BJ (cell line): ENCODE results near the gene PGBD5. TPM values are rescaled to one million over a fixed set of nuclear protein-coding genes. Genes with fewer than 3 reads are reported as not detected.

Experiments used
- CTCF ChIA-PET: fragments of 350-600 bp; formaldehyde crosslinking; extraction: SDS; loops from one replicate; lab custom pipeline; 2021; ENCODE audit warnings: antibody characterized with exemption, inconsistent platforms; lab: Yijun Ruan, JAX
- POLR2A ChIA-PET: fragments of 300-600 bp; sonication (Branson Sonifier 250); formaldehyde crosslinking; extraction: SDS; loops from one replicate; lab custom pipeline; 2021; ENCODE audit warnings: antibody characterized with exemption; lab: Charles Lee
- DNase-seq: peaks from one replicate; pipeline ENCODE4 v3.0.0-alpha.2; 2011; ENCODE audit warnings: low read depth
- H3K27me3 ChIP-seq: 2 replicates; pipeline ENCODE4 v1.6.0; 2011; ENCODE audit warnings: low read length; ENCODE audit not compliant: control insufficient read depth, insufficient read depth
- H3K36me3 ChIP-seq: 2 replicates; pipeline ENCODE4 v1.5.1; 2011; ENCODE audit warnings: low read length; ENCODE audit not compliant: control insufficient read depth, insufficient read depth
- H3K4me3 ChIP-seq: 2 replicates; pipeline ENCODE4 v1.5.1; 2011; ENCODE audit warnings: low read depth, mild to moderate bottlenecking, control low read depth, low read length
- polyA plus RNA-seq: library from polyadenylated mRNA; depleted of rRNA; stranded (reverse); fragments of >200 nt; gene quantifications from 2 replicates; pipeline ENCODE4 v1.2.3, GENCODE V29; 2011
- TF ChIP-seq, protein P1 (sequence below): IDR thresholded peaks from 2 replicates; pipeline ENCODE4 v1.5.1; 2011; ENCODE audit warnings: low read depth, mild to moderate bottlenecking, control low read depth, inconsistent platforms, low read length, moderate library complexity; ENCODE audit not compliant: insufficient read depth

PGBD5 gene
- polyA plus RNA-seq, 1 experiment: 0.07 TPM

DNA sequence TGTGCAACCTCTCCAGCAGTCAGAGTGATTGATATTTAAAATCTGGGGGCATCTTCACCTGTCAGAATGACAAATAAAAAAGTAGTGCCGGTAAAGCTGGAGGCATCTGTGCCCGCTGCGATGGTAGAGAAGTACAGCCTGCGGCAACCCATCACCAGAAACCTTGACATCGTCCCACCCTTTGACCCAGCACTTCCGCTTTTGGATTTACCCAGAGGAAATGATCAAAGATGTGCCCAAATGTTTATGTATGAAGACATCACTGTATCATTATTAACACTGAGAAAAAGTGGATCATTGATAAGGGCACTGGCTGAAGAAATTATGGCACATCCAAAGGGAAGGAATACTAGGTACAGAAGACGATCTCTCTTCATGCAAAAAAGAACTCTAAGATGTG, 96.0 kb downstream of the PGBD5 start:
- ChIA-PET CTCF (interaction anchor here (2.0 kb wide), 1 partner anchor 669 kb away, joined by 4 read pairs; no protein-coding TSS in a partner anchor), POLR2A (no interaction called here)
- H3K36me3 ChIP-seq: no peaks in the 10 kb centered on the region
- no peaks in the 10 kb centered on the region for H3K27me3 ChIP-seq
- TF ChIP-seq, protein P1, sequence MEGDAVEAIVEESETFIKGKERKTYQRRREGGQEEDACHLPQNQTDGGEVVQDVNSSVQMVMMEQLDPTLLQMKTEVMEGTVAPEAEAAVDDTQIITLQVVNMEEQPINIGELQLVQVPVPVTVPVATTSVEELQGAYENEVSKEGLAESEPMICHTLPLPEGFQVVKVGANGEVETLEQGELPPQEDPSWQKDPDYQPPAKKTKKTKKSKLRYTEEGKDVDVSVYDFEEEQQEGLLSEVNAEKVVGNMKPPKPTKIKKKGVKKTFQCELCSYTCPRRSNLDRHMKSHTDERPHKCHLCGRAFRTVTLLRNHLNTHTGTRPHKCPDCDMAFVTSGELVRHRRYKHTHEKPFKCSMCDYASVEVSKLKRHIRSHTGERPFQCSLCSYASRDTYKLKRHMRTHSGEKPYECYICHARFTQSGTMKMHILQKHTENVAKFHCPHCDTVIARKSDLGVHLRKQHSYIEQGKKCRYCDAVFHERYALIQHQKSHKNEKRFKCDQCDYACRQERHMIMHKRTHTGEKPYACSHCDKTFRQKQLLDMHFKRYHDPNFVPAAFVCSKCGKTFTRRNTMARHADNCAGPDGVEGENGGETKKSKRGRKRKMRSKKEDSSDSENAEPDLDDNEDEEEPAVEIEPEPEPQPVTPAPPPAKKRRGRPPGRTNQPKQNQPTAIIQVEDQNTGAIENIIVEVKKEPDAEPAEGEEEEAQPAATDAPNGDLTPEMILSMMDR: no peak
- no peak overlapping the region for H3K4me3 ChIP-seq
- no peak for DNase-seq

DNA sequence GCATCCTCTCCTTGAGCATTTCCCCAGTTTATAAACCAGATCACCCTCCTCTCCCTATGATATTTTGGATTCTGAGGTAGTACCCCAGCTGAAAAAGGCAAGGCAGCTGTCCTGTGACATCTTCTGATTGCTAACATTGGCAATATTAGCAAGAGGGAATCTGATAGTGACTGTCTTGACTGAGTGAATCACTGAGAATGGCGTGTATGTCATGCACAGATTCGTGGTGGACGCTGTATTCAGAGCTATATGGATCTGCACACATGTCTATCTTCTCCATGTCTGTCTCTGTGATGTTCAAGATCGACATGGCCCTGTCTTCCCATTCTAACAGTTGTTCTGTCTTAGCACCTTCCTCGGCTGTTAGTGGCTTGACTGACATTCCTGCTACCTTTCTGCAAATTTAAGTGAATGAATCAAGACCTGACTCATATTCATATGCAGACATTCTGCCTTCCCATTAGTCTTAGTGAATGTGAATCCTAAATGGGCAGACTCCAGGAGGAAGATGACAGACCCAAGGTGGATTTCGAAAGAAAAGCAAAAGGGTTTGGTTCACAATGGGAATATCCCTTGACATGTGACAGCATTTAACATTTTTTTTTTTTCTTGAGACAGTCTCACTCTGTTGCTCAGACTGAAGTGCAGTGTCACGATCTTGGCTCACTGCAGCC, 97.7 kb downstream of the PGBD5 start:
- ChIA-PET POLR2A (no interaction called here), CTCF (no interaction called here)
- TF ChIP-seq, protein P1: no peak
- H3K27me3 ChIP-seq: no peaks in the 10 kb centered on the region
- H3K36me3 ChIP-seq: no peaks in the 10 kb centered on the region
- H3K4me3 ChIP-seq: no peak overlapping the region
- DNase-seq: no peak

DNA sequence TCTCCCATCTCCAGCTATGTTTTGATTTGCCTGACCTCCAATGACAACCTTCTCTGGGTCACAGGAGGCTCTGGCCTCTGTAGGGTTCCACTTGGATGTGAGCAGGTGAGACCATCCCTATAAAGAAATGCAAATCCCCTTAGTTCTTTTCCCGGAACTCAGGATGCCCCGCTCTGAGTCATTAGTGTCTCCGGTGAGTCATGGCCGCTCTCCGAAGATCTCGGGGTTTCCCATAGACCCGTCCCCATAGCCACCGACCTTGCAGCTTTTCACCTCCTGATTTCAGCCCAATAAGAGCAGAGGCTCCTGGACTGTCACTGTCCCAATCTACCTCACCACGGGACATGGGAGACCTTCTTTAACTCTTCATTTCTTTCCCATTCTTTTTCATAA, 98.2 kb downstream of the PGBD5 start:
- Histone ChIP-seq H3K36me3 (no peaks in the 10 kb centered on the region), H3K27me3 (no peaks in the 10 kb centered on the region), H3K4me3 (no peak overlapping the region)
- ChIA-PET POLR2A (no interaction called here), CTCF (no interaction called here)
- DNase-seq: no peak
- TF ChIP-seq, protein P1: no peak

DNA sequence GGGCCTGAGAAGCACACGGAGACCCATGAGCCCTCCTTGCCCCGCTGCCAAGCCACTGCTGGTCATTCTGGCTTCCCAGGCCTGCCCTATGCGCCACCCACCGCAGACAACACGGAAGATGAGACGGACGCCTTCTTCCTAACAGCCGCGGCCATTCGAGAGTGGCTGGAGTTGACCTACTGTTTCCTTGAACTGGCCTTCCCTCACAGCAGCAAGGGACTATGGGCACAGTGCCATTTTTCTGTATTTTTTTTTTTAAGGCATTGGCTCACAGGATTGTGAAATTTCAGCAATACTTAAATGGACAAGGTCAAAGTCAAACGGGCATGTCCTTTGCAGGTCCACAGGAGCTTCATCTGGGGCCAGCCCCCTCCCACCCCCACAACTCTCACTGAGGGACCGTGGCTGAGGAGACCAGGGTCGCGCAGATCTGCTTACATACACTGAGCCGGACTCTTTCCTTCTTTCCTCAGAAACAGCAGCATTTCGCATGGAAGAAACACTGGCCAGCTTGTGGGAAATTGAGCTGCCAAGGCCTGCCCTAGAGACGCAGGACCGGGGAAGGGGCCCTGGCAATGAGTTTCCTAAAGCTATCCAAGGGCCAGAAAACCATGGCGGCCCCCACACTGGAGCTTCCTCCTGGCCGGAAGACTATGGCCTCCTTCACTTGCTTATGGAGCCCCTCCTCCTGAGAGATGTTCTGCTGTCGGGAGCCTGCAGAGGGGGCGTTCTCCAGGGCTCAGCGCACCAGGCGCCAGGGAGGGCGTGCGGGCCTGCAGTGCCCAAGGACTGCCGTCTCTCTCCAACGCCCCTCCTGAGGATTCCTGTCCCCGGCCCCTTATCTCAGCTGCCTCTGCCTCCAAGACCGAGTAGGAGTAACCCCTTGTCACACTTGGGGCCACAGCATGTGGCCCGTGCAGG, 98.9 kb downstream of the PGBD5 start:
- TF ChIP-seq, protein P1: no peak
- H3K4me3 ChIP-seq: no peak overlapping the region
- CTCF ChIA-PET: no interaction called here
- DNase-seq: no peak
- H3K36me3 ChIP-seq: no peaks in the 10 kb centered on the region
- POLR2A ChIA-PET: no interaction called here
- H3K27me3 ChIP-seq: no peaks in the 10 kb centered on the region

DNA sequence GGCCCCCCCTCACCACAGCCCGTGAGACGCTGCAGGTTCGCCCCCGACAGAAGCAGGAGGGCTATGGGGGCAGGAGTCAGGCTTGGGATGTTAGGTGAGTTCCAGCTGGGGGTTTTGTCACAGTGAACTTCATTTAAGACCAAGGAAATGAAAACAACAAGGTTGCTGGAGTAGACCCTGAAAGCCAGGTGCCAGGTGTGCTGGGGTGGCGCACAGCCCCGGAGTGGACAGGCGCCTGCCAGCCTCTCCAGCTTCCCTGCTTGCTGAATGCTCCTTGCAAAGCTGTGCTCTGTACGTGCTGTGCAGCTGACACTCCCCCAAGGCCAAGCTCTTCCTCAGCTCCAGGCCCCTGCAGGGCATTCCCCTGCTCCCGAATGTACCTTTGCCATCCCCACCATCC, 102.4 kb downstream of the PGBD5 start:
- DNase-seq: no peak
- CTCF ChIA-PET: interaction anchor here (0.6 kb wide), 1 partner anchor 9 kb away, joined by 3 read pairs; no protein-coding TSS in a partner anchor
- Histone ChIP-seq H3K4me3 (no peak overlapping the region), H3K36me3 (no peaks in the 10 kb centered on the region), H3K27me3 (no peaks in the 10 kb centered on the region)
- POLR2A ChIA-PET: no interaction called here
- TF ChIP-seq, protein P1: no peak
